Lung (tissue), 12 donors: ENCODE data around the gene YTHDF1. TPM values are rescaled to one million over a fixed set of nuclear protein-coding genes. Genes with fewer than 3 reads are reported as not detected.
A peak's percentile ranks its signal among the peaks of the same experiment; 100 is the strongest.

ENCODE experiments used
- ATAC-seq: fragments of 200-7000 bp; cut with Tn5 transposase; one replicate; pipeline ENCODE4 v1.9.1; 2020; ENCODE audit warnings: moderate number of reproducible peaks; ENCODE audit not compliant: insufficient read depth, low FRiP score
- DNase-seq, 3 donors: peaks; one replicate each; pipeline ENCODE4 v3.0.0-alpha.2; 2013 to 2017
- H3K27ac ChIP-seq, 2 donors: one replicate each; pipeline ENCODE4 v1.5.1; 2013; ENCODE audit warnings: mild to moderate bottlenecking in 2 of 2, moderate library complexity in 2 of 2, control low read depth in 1 of 2, inconsistent platforms in 1 of 2, low read depth in 1 of 2, low read length in 1 of 2
- H3K27me3 ChIP-seq, 3 donors: one replicate each; pipeline ENCODE4 v1.5.1; 2013; ENCODE audit warnings: low read length in 2 of 3; ENCODE audit not compliant: control insufficient read depth in 3 of 3, insufficient read depth in 3 of 3
- H3K36me3 ChIP-seq, 4 donors: one replicate each; pipeline ENCODE4 v1.5.1; 2013; ENCODE audit warnings: low read length in 4 of 4, mild to moderate bottlenecking in 1 of 4, moderate library complexity in 1 of 4; ENCODE audit not compliant: control insufficient read depth in 4 of 4, insufficient read depth in 4 of 4
- H3K4me1 ChIP-seq, 5 donors: one replicate each; pipeline ENCODE4 v1.5.1; 2013; ENCODE audit warnings: low read length in 5 of 5, mild to moderate bottlenecking in 2 of 5, moderate library complexity in 1 of 5; ENCODE audit not compliant: control insufficient read depth in 5 of 5, insufficient read depth in 5 of 5
- H3K4me3 ChIP-seq: one replicate; pipeline ENCODE4 v1.5.1; 2013; ENCODE audit warnings: mild to moderate bottlenecking, control low read depth, moderate library complexity
- H3K9ac ChIP-seq, 2 donors: one replicate each; pipeline ENCODE4 v1.5.1; 2013; ENCODE audit warnings: low read length in 2 of 2, control low read depth in 1 of 2; ENCODE audit not compliant: insufficient read depth in 1 of 2
- H3K9me3 ChIP-seq, 4 donors: one replicate each; pipeline ENCODE4 v1.5.1; 2013; ENCODE audit warnings: low read length in 3 of 4, mild to moderate bottlenecking in 1 of 4, moderate library complexity in 1 of 4; ENCODE audit not compliant: control insufficient read depth in 4 of 4, insufficient read depth in 3 of 4
- WGBS, 2 donors: extraction: QIAGEN DNeasy Blood & Tissue Kit; methylation state at CpG; one replicate each; pipeline ENCODE4 v1.1.7; 2013; 5-methylcytosine and 5-hydroxymethylcytosine counted together
- polyA plus RNA-seq, 2 donors: library from polyadenylated mRNA; stranded (reverse); fragments of 200-250 nt; gene quantifications; one replicate each; pipeline ENCODE4 v1.2.1, GENCODE V29; 2013
- total RNA-seq, 2 donors: library from RNA; depleted of rRNA in 1 of 2; stranded (reverse); fragments of >200 nt in 1 of 2; gene quantifications; one replicate each; pipeline ENCODE4 v1.2.1, GENCODE V29; 2014 to 2021
- TF ChIP-seq, protein P1 (sequence below): IDR thresholded peaks from 2 replicates; pipeline ENCODE4 v1.5.1; 2012; ENCODE audit warnings: mild to moderate bottlenecking; ENCODE audit errors: control extremely low read depth, extremely low read depth
- donor health status: control.
- donor health status: control.
- donor health status: Bipolar disorder and iron deficiency.
- donor health status: healthy.
- donor health status: DM: yes; HTN: yes; CAD: no.

YTHDF1 gene
- total and polyA plus RNA-seq, 4 donors: 21.9 to 33.8 (median 24.1) TPM

DNA sequence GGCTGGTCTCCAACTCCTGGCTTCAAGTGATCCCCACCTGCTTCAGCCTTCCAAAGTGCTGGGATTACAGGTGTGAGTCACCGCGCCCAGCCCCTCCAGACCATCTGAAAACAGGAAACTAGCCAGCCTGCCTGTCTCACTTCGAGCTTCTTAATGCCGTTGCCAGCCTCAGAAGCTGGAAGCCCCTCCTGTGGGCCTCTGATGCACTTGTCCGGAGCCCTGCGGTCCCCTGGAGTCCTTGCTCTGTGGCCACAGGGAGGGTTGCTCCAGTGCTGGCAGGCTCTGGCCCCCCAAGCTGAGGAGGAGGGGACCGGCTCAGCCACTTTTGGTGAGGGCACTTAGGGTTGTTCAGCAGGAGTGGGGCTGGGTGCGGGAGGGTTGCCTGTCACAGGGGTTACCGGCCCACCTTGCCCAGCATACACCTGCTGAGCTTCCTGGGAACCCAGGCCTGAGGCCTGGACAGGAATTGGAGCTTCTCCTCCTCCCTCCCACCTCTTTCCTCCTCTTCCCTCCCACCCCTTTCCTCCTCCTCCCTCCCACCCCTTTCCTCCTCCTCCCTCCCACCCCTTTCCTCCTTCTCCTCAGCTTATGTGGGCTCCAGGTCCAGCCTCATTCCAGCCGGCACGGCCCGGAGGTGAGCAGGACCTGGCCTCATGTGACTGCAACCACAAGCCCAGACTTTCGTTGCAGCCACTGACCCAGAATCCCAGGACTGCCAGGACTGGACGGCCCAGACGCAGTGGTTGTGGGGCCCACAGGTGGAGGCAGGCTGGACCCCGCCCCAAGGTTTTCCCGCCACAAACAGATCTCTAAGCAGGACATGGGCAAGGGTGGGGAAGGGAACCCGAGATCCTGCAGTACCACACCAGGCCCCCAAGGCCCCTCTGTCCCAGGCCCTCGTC is 10.4 kb upstream of the YTHDF1 start:
- WGBS, 2 donors: 72 to 79% methylated on average over 18 to 19 of the region's 19 CpGs
- TF ChIP-seq, protein P1, sequence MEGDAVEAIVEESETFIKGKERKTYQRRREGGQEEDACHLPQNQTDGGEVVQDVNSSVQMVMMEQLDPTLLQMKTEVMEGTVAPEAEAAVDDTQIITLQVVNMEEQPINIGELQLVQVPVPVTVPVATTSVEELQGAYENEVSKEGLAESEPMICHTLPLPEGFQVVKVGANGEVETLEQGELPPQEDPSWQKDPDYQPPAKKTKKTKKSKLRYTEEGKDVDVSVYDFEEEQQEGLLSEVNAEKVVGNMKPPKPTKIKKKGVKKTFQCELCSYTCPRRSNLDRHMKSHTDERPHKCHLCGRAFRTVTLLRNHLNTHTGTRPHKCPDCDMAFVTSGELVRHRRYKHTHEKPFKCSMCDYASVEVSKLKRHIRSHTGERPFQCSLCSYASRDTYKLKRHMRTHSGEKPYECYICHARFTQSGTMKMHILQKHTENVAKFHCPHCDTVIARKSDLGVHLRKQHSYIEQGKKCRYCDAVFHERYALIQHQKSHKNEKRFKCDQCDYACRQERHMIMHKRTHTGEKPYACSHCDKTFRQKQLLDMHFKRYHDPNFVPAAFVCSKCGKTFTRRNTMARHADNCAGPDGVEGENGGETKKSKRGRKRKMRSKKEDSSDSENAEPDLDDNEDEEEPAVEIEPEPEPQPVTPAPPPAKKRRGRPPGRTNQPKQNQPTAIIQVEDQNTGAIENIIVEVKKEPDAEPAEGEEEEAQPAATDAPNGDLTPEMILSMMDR: no peak
- Histone ChIP-seq H3K4me3 (no peak overlapping the region), H3K9ac (no peak overlapping the region), H3K27me3 (peaks cover 0 to 4% (median 3%) of the 10 kb centered on the region in 3 donors), H3K9me3 (peaks cover 0 to 3% (median 0%) of the 10 kb centered on the region in 4 donors), H3K4me1 (peaks cover 0 to 34% (median 2%) of the 10 kb centered on the region in 5 donors), H3K27ac (no peak overlapping the region), H3K36me3 (no peaks in the 10 kb centered on the region)
- no peak for DNase-seq
- ATAC-seq: no peak

DNA sequence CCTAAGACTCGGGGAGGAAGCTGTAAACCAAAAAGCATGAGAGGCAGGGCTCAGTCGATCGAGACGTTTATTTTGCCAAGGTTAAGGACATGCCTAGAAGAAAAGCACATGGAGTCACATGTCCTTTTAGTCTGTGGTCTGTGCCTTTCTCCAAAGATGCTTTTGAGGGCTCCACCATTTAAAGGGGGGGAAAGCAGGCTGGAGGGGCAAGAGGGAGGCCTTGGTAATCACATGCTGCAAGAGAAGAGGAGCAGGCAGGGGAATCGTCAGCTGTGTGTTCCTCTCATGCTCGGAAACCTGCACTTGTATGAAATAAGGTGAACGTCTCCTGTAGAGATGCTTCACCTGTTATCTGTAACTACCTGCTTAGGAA is 9.1 kb upstream of the YTHDF1 start:
- ATAC-seq (no peak), DNase-seq (no peak)
- WGBS, 2 donors: 36 to 59% methylated on average over 7 of the region's 7 CpGs
- H3K9ac ChIP-seq: no peak overlapping the region
- no peaks in the 10 kb centered on the region for H3K36me3 ChIP-seq
- no peak overlapping the region for H3K27ac ChIP-seq
- peaks cover 0 to 22% (median 0%) of the 10 kb centered on the region in 5 donors for H3K4me1 ChIP-seq
- no peak overlapping the region for H3K4me3 ChIP-seq
- H3K9me3 ChIP-seq: peaks cover 0 to 3% (median 0%) of the 10 kb centered on the region in 4 donors
- TF ChIP-seq, protein P1: no peak
- H3K27me3 ChIP-seq: peaks cover 0 to 9% (median 3%) of the 10 kb centered on the region in 3 donors

DNA sequence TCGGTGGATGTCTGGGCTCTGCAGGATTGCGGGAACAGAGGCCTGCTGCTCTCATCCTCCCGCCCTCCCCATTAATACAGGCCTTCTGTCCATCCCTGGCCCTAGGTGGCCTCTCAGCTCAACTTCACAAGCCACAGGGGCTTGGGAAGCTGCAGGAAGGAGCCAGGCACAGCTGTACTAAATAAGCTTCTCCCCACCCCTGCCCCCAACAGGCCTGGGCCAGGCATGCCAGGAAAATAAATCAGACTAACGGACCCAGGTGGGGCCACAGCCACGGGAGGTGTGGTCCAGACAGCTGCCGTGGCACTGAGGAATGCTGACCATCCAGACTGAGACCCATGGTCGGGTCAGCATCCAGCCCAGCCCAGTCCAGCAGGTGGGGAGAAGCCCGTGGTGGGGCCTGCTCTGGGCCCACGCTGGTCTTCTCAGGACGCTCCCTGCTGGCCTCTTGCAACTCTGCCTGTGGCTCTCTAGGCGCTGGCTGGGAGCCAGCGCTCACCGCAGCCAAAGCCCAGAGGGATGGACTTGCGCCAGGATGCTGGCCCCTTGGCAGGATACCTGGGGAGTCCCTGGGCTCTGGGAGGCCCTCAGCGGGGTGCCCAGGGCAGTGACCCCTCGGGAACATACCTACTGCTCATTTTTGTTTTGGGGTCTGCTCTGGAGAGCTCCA is 8.6 kb upstream of the YTHDF1 start:
- DNase-seq (peak; percentile 44 to 55 (median 47)), ATAC-seq (no peak)
- peaks cover 0 to 22% (median 0%) of the 10 kb centered on the region in 5 donors for H3K4me1 ChIP-seq
- H3K9me3 ChIP-seq: peaks cover 0 to 3% (median 0%) of the 10 kb centered on the region in 4 donors
- H3K36me3 ChIP-seq: no peaks in the 10 kb centered on the region
- WGBS, 2 donors: 30 to 50% methylated on average over 16 of the region's 16 CpGs
- TF ChIP-seq, protein P1: no peak
- H3K9ac ChIP-seq: no peak overlapping the region
- H3K27ac ChIP-seq: no peak overlapping the region
- peaks cover 0 to 9% (median 3%) of the 10 kb centered on the region in 3 donors for H3K27me3 ChIP-seq
- H3K4me3 ChIP-seq: no peak overlapping the region
